HG02852 (cell line): ENCODE measurements around the gene FAM53B.
"Not testable (repeated sequence)": the region's sequence is repeated elsewhere in the genome, so short reads cannot be mapped to it uniquely, and the experiment has no call there.

Experiments used
- ATAC-seq: cut with Tn5 transposase; IDR thresholded peaks from one replicate; pipeline ENCODE4 v1.9.1; 2021; ENCODE audit warnings: mild to moderate bottlenecking, moderate library complexity; ENCODE audit not compliant: unreplicated experiment

Gene FAM53B

DNA sequence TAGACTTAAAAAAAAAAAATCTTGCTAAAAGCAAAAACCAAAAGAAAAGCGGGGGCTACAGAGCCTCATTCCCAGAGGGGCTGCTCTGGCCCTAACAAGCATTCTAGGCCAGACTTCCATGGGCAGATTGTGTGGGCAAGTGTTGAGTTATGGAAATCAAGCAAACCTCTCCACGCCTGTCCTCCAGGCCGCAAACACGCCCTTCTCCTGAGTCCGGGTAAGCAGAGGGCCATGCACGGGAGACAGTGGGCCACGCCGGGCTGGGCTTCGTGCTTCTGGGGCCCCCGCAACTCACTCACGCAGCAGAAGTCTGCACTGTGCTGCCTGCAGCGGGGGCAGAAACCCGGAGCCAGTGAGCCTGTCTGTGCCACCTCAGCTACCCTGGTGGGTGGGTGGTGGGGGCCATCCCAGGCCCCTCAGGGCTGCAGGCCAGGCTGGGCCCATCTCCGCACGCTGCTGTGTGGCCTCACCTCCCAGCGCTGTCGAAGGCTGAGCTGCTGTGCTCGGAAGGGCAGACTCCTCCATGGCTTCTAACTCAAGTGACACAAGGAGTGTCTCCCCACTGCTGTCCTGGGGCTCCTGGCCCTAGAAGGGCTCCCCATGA lies 125.6 kb downstream of the FAM53B start:
- no peak for ATAC-seq

DNA sequence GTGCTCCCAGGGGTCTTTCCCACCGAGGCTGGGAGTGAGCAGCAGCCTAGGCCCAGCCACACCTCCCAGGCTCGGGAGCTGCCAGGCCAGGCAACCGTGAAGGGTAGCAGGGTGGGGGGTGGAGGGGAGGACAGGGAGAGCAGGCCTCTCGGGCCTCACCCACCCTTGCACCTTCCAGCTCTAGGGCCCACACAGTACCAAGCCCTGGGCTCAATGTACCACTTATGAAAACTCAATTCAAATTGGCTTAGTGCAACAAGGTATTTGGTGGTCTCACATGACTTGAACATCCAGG lies 127.4 kb downstream of the FAM53B start:
- no peak for ATAC-seq

DNA sequence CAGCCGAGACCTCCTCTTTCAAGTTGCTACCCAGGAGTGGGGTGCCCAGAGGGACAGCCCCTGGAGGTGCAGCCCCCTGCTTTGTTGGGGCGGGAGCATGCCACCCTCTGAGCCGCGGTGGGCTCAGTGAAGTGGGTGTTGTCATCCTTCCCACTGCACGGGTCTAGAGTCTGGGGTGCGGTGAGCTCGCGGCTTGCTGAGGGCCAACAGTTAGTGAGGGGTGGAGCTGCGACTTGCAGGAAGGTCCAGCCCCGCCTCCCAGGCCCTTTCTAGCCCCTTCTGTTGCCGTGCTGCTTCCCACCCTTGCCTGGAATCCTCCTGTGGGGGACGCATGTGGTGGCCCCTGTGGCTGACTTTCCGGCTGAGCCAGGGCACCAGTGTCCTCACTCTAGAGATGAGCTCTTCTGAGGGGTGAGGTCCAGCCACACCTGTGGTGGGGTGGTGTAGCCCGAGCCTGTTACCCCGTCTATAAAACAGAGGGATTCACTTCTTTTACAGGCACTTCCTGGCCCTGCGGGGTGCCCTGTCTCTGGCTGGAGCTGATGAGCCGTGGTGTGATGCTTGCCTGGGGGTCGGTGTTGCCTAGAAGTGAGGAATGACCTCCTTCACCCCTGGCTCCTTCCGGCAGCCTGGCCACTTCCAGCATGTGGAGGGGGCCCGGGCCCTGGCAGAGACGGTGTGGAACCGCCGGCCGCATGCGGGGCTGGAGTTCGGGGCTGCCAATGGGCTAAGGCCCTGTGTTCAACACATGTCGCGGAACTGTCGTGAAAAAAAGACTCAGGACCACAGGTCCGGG lies 127.9 kb downstream of the FAM53B start:
- ATAC-seq, result no peak

DNA sequence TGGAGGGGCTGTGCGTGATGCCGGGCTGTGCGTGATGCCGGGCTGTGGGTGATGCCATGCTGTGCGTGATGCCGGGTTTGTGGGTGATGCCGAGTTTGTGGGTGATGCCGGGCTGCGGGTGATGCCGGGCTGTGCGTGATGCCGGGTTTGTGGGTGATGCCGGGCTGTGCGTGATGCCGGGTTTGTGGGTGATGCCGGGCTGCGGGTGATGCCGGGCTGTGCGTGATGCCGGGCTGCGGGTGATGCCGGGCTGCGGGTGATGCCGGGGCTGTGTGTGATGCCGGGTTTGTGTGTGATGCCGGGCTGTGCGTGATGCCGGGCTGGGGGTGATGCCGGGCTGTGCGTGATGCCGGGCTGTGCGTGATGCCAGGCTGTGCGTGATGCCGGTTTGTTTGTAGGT lies 128.9 kb downstream of the FAM53B start:
- ATAC-seq, result no peak

DNA sequence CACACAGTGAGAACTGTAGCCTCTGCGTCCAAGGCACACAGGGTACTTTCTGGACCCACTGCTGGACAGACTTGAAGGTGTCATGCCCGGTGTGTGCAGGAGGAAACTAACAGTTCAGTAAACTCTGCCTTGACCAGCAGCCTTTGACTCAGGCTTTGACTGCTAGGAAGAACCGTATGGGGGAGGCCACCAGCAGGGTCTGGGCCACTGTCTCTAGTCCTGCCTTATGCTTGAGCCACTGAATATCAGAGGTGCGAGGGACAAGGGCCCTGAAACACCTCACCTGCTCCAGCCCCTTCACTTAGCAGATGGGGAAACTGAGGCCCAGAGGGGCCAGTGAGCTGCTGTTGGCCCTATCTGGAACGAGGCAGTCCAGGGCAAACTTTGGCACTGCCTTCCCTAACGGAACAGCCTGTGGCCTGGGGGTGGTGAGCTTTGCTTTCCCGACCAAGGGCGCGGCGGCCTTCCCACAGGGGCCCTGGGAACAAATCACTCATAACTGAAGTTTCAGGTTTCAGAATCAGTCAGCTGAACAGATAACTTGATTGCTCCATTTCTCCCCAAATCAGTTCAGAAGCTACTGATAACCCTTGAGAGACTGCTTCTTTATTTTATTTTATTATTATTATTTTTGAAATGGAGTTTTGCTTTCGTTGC lies 130.0 kb downstream of the FAM53B start:
- peak; percentile 69 for ATAC-seq

DNA sequence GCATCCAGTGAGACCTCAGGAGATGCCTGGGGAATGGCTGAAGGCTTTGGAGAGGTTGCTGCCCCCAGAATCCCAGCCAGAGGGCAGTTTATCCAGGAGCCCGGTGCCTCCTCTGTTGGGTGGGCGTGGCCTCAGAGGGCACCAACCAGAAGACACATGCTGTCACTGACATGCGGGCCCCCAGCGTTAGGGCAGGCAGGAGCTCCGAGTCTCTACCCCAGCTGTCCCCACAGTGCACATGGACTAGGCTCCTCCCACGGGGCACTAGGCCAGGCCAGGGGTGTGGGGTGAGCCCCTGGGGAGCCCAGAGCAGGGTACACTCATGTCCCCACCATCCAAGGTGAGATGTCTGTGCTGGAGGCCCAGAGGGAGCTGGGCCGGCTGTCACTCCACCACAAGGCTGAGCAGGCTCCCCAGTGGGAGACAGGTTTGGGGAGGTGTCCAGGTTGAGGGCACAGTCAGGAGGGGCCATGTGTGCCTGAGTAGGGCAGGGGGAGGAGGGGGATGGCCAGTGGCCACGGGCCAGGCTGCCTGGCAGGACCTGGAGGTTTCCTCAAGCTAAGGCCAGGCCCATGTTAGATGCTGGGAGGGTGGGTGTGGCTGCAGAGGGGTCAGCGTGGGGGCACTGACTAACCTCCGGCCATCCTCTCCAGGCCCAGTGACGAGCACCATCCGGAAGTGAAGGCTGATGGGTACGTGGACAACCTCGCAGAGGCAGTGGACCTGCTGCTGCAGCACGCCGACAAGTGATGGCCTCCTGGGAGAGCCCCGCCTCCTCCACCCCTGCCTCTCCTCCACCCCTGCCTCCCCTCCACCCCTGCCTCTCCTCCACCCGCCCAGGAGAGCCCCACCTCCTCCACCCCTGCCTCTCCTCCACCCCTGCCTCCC lies 131.3 kb downstream of the FAM53B start:
- no peak for ATAC-seq

DNA sequence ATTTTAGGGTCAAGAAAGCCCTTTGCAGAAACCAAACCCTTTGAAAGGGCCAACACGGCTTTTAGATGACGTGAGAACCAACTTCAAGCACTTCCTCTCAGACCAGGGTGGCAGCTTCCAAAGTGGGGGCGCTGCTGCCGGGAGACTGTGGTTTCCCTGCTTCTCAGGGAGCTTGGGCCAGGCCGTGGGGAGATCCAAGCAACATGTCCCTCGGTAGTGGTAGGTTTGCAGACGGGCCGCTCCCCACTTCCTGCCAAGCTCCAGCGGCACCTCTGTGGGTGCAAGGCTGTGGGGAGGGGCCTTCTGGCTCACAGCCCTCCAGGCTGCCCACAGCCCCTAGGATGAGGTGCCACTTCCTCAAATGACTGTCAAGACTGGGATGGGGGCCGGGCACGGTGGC lies 132.4 kb downstream of the FAM53B start:
- ATAC-seq, result no peak

DNA sequence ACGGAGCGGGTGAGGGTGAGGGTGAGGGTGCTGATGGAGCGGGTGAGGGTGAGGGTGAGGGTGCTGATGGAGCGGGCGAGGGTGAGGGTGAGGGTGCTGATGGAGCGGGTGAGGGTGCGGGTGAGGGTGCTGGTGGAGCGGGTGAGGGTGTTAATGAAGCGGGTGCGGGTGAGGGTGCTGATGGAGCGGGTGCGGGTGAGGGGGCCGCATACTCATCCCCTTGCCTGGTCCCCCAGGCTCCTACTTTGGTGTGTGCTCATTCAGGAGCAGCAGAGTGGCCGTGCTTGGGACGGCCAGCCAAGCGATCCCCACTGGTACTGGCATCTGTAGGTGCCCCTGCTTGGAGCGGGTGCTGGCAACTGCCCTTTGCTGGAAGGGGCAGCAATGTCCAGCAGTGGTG lies 133.3 kb downstream of the FAM53B start:
- not testable (repeated sequence) for ATAC-seq

DNA sequence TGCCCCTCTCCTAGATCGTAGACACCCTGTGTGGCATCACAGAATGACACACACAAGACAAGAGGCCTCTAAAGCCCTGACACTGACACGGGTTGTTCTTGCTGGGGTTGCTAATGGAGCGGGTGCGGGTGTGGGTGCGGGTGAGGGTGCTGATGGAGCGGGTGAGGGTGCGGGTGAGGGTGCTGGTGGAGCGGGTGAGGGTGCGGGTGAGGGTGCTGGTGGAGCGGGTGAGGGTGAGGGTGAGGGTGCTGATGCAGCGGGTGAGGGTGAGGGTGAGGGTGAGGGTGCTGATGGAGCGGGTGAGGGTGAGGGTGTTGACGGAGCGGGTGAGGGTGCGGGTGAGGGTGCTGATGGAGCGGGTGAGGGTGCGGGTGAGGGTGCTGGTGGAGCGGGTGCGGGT lies 134.0 kb downstream of the FAM53B start:
- ATAC-seq, result not testable (repeated sequence)

DNA sequence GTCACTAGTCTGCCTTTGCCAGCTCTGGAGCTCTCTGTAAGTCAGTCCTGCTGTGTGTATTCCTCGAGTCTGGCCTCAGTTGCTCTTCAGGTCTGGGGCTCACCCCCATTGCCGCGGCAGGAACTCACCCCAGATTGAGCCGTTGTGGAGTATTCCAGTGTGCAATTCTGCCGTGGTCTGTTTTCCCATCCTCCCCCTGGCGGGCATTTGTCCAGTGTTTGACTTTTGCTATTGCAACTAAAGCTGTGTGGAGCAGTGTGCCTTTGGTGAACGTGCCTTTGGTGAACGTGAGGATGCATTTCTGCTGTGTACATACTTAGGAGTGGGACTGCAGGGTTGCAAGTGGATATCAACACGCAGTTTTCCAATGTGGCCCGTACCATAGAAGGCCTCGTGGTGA lies 134.5 kb downstream of the FAM53B start:
- ATAC-seq, result no peak

DNA sequence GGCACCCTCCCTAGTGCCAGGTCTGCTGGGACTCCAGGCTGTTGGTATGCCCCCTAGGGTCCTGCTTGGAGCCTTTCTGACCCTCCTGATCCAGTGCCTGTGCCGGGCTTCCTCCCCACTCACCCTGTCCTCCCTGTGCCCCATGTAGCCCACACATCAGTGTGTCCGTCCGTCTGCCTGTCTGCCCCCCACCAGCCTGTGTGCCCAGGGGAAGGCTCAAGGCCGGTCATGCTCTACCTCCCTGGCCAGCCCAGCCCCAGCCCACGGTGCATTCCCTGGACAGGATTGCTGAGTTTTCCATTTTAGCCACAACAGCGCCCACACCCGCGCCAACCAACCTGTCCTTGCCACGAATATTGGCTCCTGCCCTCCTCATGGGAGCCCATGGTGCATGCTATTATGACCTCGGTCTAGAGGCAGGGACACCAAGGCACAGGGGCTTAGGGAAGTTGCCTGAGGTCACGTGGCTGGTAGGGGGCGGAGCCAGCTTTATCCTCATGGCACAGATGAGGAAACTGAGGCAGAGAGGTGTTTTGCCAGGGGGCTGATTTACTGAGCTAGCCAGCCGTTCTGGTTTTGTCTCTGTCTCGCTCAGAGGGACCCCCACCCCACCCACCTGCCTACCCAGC lies 136.0 kb downstream of the FAM53B start:
- ATAC-seq, result no peak

DNA sequence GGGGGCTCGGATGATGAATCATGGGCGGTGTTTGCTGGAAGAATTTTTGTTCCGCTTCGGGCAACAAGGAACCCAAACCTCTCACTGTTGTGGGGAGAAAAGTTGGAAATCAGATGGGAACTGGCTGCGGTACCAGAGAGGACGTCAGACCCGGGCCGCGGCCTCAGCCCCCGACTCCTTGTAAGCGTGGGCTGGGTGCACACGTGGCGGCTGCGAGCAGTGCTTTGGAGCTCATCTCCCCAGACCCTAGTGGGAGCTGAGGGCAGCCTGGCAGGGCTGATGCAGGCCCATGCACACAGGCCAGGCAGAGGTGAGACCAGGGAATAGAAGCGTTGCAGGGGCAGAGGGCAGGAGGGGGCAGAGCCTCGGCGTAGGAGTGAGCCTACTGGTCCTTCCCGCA lies 136.5 kb downstream of the FAM53B start:
- ATAC-seq, result no peak

DNA sequence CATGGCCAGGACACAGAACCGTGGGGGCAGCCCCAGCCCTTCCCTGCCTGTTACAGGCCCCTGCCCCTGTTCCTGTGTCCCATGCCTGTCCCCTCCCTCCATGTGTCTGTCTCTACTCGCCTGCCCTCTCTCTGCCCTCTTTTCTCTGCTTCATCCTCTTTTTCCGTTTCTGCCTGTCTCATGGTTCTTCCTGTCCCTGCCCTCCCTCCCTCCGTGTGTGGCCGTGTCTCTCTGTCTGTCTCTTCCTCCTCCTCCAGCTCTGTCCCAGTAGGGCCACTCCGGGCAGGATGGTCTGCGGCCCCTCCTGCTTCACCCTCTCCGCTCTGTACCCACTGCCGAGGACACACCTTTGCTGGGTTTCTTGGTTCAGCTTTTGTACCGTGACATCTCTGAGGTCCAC lies 137.4 kb downstream of the FAM53B start:
- no peak for ATAC-seq

DNA sequence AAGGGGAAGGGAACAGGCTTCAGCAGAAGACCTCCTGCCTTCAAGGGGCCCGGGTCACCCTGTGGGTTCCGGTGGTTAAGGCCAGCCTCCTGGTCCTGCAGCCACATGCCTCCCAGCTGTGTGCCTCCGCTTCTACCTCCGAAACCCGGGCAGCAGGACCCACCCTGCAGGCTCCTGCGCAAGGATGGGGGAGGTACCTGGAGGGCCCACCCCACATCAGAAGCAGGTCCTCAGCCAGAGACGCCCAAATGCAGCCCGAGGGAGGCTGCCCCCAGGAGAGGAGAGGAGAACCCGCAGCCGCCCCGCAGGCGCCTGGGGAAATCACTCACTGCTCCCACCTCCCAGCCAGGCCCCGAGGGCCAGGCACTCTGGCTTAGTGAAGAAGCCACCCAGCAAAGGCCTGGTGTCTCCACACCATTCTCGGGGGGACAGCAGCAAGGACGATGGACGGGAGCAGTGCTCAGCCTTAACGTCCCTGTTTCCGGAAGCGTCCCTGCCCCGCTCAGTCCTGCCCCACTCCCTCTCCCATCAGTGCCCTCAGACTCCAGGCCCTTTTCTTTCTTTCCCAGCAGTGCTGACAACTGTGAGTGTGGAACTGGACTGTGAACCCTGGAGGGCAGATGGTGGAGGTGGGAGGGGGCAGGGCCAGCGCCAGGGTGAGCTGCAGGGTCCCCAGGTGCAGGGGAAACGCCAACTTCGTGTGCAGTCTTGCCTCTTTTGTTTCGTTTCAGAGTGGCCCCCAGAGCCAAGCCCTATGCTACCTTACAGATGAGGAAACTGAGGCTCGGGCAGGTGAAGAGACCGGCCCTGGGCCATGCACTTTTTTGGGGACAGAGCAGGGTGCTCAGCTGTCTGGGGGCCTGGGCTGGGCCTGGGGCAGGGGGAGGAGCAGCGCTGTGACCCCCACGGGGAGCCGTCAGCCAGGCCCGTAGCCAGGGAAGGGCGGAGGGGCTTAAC lies 138.0 kb downstream of the FAM53B start:
- ATAC-seq, result no peak

DNA sequence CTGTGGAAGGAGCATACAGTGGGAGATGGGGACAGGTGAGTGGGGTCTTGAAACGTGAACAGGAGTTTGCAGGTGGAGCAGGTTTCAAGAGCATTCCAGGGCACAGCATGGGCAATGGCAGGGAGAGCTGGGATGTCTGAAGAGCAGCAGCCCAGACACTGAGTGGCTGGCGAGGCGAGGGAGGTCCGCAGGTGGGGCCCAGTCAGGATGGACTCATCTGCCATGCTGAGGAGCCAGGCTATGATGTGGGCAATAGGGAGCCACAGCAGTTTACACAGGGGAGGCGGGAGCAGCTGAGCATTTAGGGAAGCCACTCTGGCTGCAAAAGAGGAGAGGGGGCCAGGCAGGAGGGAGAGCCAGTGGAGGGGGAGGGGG lies 138.7 kb downstream of the FAM53B start:
- ATAC-seq, result no peak

DNA sequence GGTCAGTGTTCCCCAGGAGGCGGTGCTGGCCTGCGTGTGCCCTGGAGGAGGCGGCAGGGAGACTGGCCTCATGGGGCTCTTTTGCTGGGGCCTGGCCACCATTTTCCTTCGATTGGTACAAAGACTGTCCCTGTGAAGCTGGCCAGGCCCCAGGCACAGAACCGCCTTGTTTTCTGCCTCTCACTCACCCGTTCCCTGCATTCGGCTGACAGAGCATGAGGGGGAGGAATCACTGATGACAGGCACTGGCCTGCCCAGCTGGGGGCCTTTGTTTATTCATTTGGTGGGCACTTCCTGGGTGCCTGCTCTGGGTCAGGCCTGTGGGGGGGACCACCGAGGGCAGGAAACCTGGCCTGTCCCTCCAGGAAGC lies 139.2 kb downstream of the FAM53B start:
- no peak for ATAC-seq

DNA sequence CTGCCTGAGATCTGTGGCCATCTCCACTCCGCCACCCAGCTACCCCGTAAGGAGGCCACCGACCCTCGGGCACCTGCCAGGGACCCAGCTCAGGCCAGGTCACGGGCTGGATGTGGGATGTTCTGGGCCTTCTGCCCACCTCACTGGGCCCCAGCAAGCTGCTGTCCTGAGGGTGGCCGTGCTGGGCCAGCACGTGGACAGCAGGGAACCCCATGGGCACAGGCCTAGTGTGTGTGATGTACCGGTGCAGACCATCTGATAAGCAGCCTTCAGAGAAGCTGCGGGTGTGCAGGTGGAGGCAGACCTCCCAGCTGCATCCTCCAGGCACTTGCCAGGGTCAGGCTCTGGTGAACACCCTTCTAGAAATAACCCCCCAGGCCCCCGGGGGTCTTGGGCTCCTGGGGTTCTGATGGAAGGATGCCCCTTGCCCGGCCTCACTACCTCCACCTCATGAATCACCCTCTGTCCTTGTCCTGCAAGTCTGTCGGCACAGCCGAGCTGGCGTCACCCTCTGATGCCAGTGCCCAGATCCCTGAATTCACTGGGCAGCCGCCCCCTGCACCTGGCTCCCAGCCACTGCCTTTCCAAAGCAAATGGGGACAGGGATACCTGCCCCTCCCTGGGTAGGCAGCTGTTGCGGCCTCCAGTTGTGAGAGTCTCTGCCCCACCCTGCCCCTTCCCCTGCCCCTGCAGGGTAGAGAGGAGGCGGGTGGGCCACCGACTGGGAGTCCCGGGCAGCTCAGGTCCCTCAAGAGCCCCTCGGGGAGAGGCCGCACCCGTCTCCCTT lies 139.8 kb downstream of the FAM53B start:
- no peak for ATAC-seq

DNA sequence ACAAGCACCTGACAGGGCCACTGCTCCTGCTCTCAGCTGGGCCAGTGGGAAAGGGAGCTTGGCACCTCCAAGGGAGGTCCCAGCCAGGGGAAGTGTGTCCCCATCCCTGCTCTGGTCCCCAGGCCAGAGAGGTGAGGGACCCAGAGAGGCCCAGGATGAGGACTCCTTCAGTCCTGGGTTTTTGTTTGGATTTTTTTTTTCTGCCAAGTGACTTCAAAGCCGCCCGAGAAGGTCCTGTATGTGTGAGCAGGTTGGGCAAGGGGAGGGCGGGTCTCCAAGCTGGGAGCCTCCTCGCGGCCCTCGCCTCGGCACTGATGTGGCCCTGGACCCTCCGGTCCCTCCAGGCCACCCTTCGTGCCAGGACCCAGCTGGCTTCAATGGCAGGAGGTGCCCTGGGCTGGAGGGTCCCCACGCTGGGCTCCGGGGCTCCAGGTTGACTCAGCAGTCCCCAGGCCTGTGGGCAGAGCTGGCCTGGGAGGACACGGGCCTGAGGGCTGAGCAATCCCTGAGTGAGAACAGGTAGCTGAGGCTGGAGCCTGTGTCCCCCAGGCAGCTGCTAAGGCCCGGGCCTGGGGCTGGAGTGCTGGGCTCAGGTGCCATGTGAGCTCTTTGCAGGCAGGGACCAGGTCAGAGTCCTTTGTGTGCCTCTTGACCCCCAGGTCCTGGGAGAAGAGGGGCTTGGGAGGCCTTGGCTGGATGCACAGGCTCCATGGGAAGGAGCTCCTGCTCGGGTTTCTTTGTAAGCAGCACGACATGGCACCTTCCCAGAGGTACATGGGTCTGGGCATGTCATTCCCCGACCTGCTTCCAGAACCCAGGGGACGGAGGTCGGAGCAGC lies 140.6 kb downstream of the FAM53B start:
- ATAC-seq, result no peak
